HEK293 (cell line): ENCODE data around the gene FKRP.

Experiments
- ELK4 ChIP-seq: IDR thresholded peaks from 2 replicates; pipeline ENCODE4 v1.6.1; 2011; ENCODE audit warnings: mild to moderate bottlenecking, low read depth, low read length, borderline replicate concordance
- KLF10 ChIP-seq: fragments of 450-650 bp; IDR thresholded peaks from 2 replicates; pipeline ENCODE4 v1.5.1; 2018; ENCODE audit warnings: missing biosample characterization, mild to moderate bottlenecking, missing genetic modification characterization
- KLF17 ChIP-seq: fragments of 450-650 bp; formaldehyde crosslinking; IDR thresholded peaks from 2 replicates; pipeline ENCODE4 v1.5.1; 2016; ENCODE audit warnings: missing biosample characterization, missing genetic modification characterization
- KLF7 ChIP-seq: fragments of 450-650 bp; formaldehyde crosslinking; IDR thresholded peaks from 2 replicates; pipeline ENCODE4 v1.5.1; 2016; ENCODE audit warnings: missing biosample characterization, missing genetic modification characterization, borderline replicate concordance
- OSR2 ChIP-seq: fragments of 450-650 bp; formaldehyde crosslinking; IDR thresholded peaks from 2 replicates; pipeline ENCODE4 v1.5.1; 2016; ENCODE audit warnings: missing biosample characterization, missing genetic modification characterization
- SP7 ChIP-seq: fragments of 450-650 bp; formaldehyde crosslinking; IDR thresholded peaks from 2 replicates; pipeline ENCODE4 v1.5.1; 2016; ENCODE audit warnings: missing biosample characterization, missing genetic modification characterization
- TRIM28 ChIP-seq: IDR thresholded peaks from 2 replicates; pipeline ENCODE4 v1.6.1; 2011; ENCODE audit warnings: low read length, control low read depth, borderline replicate concordance
- WT1 ChIP-seq: fragments of 450-650 bp; formaldehyde crosslinking; IDR thresholded peaks from 2 replicates; pipeline ENCODE4 v1.5.1; 2016; ENCODE audit warnings: missing biosample characterization, missing genetic modification characterization
- ZBTB26 ChIP-seq: fragments of 450-650 bp; formaldehyde crosslinking; optimal IDR thresholded peaks from 2 replicates; pipeline ENCODE3; 2016; ENCODE audit warnings: missing biosample characterization, mild to moderate bottlenecking, missing genetic modification characterization
- ZBTB49 ChIP-seq: fragments of 450-650 bp; formaldehyde crosslinking; IDR thresholded peaks from 2 replicates; pipeline ENCODE4 v1.5.1; 2016; ENCODE audit warnings: missing biosample characterization, missing genetic modification characterization, low read depth
- ZNF114 ChIP-seq: fragments of 450-650 bp; formaldehyde crosslinking; IDR thresholded peaks from 2 replicates; pipeline ENCODE4 v1.5.0; 2017; ENCODE audit warnings: missing biosample characterization, missing genetic modification characterization
- ZNF121 ChIP-seq: fragments of 450-650 bp; formaldehyde crosslinking; IDR thresholded peaks from 2 replicates; pipeline ENCODE4 v1.5.1; 2016; ENCODE audit warnings: missing biosample characterization, missing genetic modification characterization
- ZNF155 ChIP-seq: fragments of 450-650 bp; formaldehyde crosslinking; IDR thresholded peaks from 2 replicates; pipeline ENCODE4 v1.5.1; 2016; ENCODE audit warnings: missing biosample characterization, missing genetic modification characterization
- ZNF18 ChIP-seq: fragments of 450-650 bp; formaldehyde crosslinking; IDR thresholded peaks from 2 replicates; pipeline ENCODE4 v1.5.1; 2016; ENCODE audit warnings: missing biosample characterization, missing genetic modification characterization
- ZNF19 ChIP-seq: fragments of 450-650 bp; formaldehyde crosslinking; IDR thresholded peaks from 2 replicates; pipeline ENCODE4; 2016; ENCODE audit warnings: missing biosample characterization, missing genetic modification characterization, low read depth
- ZNF223 ChIP-seq: fragments of 450-650 bp; formaldehyde crosslinking; IDR thresholded peaks from 2 replicates; pipeline ENCODE4 v1.5.1; 2016; ENCODE audit warnings: missing biosample characterization, missing genetic modification characterization
- ZNF23 ChIP-seq: fragments of 450-650 bp; formaldehyde crosslinking; IDR thresholded peaks from 2 replicates; pipeline ENCODE4 v1.5.1; 2016; ENCODE audit warnings: missing biosample characterization, missing genetic modification characterization, borderline replicate concordance
- ZNF239 ChIP-seq: fragments of 450-650 bp; formaldehyde crosslinking; IDR thresholded peaks from 2 replicates; pipeline ENCODE4 v1.5.1; 2016; ENCODE audit warnings: missing biosample characterization, missing genetic modification characterization
- ZNF274 ChIP-seq, 2 experiments: fragments of 200-500 bp in 1 of 2; fragments of 450-650 bp in 1 of 2; sonication (Bioruptor generic) in 1 of 2; formaldehyde crosslinking in 1 of 2; IDR thresholded peaks; 2 replicates each; pipeline versions ENCODE4 v1.5.1 to v1.6.1; 2014 to 2016; ENCODE audit warnings: borderline replicate concordance in 1 of 2, inconsistent platforms in 1 of 2, low read length in 1 of 2, missing biosample characterization in 1 of 2, missing genetic modification characterization in 1 of 2
- ZNF404 ChIP-seq: fragments of 450-650 bp; formaldehyde crosslinking; IDR thresholded peaks from 2 replicates; pipeline ENCODE4 v1.5.1; 2017; ENCODE audit warnings: missing biosample characterization, missing genetic modification characterization
- ZNF426 ChIP-seq: fragments of 450-650 bp; formaldehyde crosslinking; IDR thresholded peaks from 2 replicates; pipeline ENCODE4 v1.5.1; 2017; ENCODE audit warnings: missing biosample characterization, missing genetic modification characterization, mild to moderate bottlenecking, inconsistent platforms, moderate library complexity
- ZNF473 ChIP-seq: fragments of 450-650 bp; formaldehyde crosslinking; IDR thresholded peaks from 2 replicates; pipeline ENCODE4 v1.5.1; 2017; ENCODE audit warnings: missing biosample characterization, missing genetic modification characterization
- ZNF510 ChIP-seq: fragments of 450-650 bp; formaldehyde crosslinking; IDR thresholded peaks from 2 replicates; pipeline ENCODE4 v1.5.1; 2018; ENCODE audit warnings: mild to moderate bottlenecking, missing genetic modification characterization, missing biosample characterization; ENCODE audit not compliant: insufficient replicate concordance
- ZNF514 ChIP-seq: fragments of 450-650 bp; formaldehyde crosslinking; IDR thresholded peaks from 2 replicates; pipeline ENCODE4 v1.5.1; 2016; ENCODE audit warnings: missing biosample characterization, missing genetic modification characterization
- ZNF529 ChIP-seq: fragments of 450-650 bp; formaldehyde crosslinking; IDR thresholded peaks from 2 replicates; pipeline ENCODE4 v1.5.1; 2017; ENCODE audit warnings: missing genetic modification characterization, missing biosample characterization; ENCODE audit not compliant: insufficient replicate concordance
- ZNF555 ChIP-seq: fragments of 450-650 bp; formaldehyde crosslinking; conservative IDR thresholded peaks from 2 replicates; pipeline ENCODE4 v1.5.1; 2017; ENCODE audit warnings: missing biosample characterization, mild to moderate bottlenecking, missing genetic modification characterization, inconsistent platforms
- ZNF558 ChIP-seq: fragments of 450-650 bp; formaldehyde crosslinking; IDR thresholded peaks from 2 replicates; pipeline ENCODE4 v1.5.1; 2016; ENCODE audit warnings: missing biosample characterization, missing genetic modification characterization
- ZNF585B ChIP-seq: fragments of 450-650 bp; formaldehyde crosslinking; IDR thresholded peaks from 2 replicates; pipeline ENCODE4 v1.5.1; 2016; ENCODE audit warnings: missing biosample characterization, missing genetic modification characterization
- ZNF621 ChIP-seq: fragments of 450-650 bp; formaldehyde crosslinking; IDR thresholded peaks from 2 replicates; pipeline ENCODE4 v1.5.1; 2017; ENCODE audit warnings: missing biosample characterization, missing genetic modification characterization
- ZNF664 ChIP-seq: fragments of 450-650 bp; formaldehyde crosslinking; IDR thresholded peaks from 2 replicates; pipeline ENCODE4 v1.5.1; 2016; ENCODE audit warnings: missing biosample characterization, missing genetic modification characterization
- ZNF747 ChIP-seq: fragments of 450-650 bp; formaldehyde crosslinking; IDR thresholded peaks from 2 replicates; pipeline ENCODE4 v1.5.1; 2016; ENCODE audit warnings: missing biosample characterization, missing genetic modification characterization
- ZNF76 ChIP-seq: fragments of 450-650 bp; formaldehyde crosslinking; IDR thresholded peaks from 2 replicates; pipeline ENCODE4; 2016; ENCODE audit warnings: low read depth, missing biosample characterization, missing genetic modification characterization, borderline replicate concordance
- ZNF792 ChIP-seq: fragments of 450-650 bp; formaldehyde crosslinking; IDR thresholded peaks from 2 replicates; pipeline ENCODE4 v1.5.1; 2016; ENCODE audit warnings: missing biosample characterization, missing genetic modification characterization
- ZSCAN23 ChIP-seq: fragments of 450-650 bp; formaldehyde crosslinking; IDR thresholded peaks from 2 replicates; pipeline ENCODE4 v1.5.1; 2016; ENCODE audit warnings: missing biosample characterization, missing genetic modification characterization

FKRP gene

GRCh38 chr19:46784262-46785053 lies 38.6 kb downstream of the FKRP start (continued):
- TF ChIP-seq SP7 (tag by site-specific recombination) (peak; percentile 72), ZNF792 (tag by site-specific recombination) (peak; percentile 40; the same call in 1 of the 2 replicates), ZNF558 (tag by site-specific recombination) (no peak), ZNF473 (tag by site-specific recombination) (no peak), KLF17 (tag by site-specific recombination) (0 out of 2 replicates have a peak, but pooled peaks have one; percentile 47), ZBTB49 (tag by site-specific recombination) (no peak), ELK4 (no peak), ZNF664 (no peak), ZNF76 (peak; percentile 87), ZNF23 (no peak), ZNF19 (tag by site-specific recombination) (no peak), ZNF18 (tag by site-specific recombination) (0 out of 2 replicates have a peak, but pooled peaks have one; percentile 14), ZNF426 (tag by site-specific recombination) (no peak), ZNF585B (tag by site-specific recombination) (no peak), ZNF514 (tag by site-specific recombination) (no peak), ZNF121 (tag by site-specific recombination) (no peak), ZNF529 (tag by site-specific recombination) (no peak), OSR2 (tag by site-specific recombination) (no peak; the same call in 1 of the 2 replicates), ZSCAN23 (tag by site-specific recombination) (no peak), ZNF223 (no peak), TRIM28 (peak; percentile 11; the same call in 1 of the 2 replicates), ZNF510 (tag by site-specific recombination) (no peak), KLF7 (tag by site-specific recombination) (peak; percentile 88; the same call in 1 of the 2 replicates), ZNF239 (no peak), WT1 (tag by site-specific recombination) (peak; percentile 83), KLF10 (tag by site-specific recombination) (peak; percentile 96), ZNF274 (IDR thresholded peaks at IDR 0.05; ENCODE audit: low read length) (no peak), ZNF274 (tag by site-specific recombination; IDR thresholded peaks at IDR 0.05; ENCODE audit: borderline replicate concordance) (no peak), ZNF155 (no peak), ZNF747 (tag by site-specific recombination) (no peak), ZBTB26 (tag by site-specific recombination) (no peak), ZNF404 (no peak), ZNF621 (tag by site-specific recombination) (no peak), ZNF114 (tag by site-specific recombination) (no peak), ZNF555 (tag by site-specific recombination) (no peak)
